K562 (cell line): ENCODE data around the gene OPRM1. TPM values are rescaled to one million over a fixed set of nuclear protein-coding genes. Genes with fewer than 3 reads are reported as not detected.

Experiments used
- ATAC-seq: fragments of 200-7000 bp; cut with Tn5 transposase; 3 replicates; pipeline ENCODE4 v1.9.1; 2020; ENCODE audit warnings: moderate library complexity
- BruUV-seq: library from RNA; stranded (reverse); fragments of 400-500 nt; replicated peaks from 2 replicates; lab custom pipeline; 2021; lab: Mats Ljungman, UMichigan
- CTCF ChIA-PET: fragments of 300-600 bp; formaldehyde crosslinking; extraction: SDS; loops from one replicate; lab custom pipeline; 2021; ENCODE audit warnings: low intra/inter-chr PET ratio; lab: Yijun Ruan, JAX
- POLR2A ChIA-PET: fragments of 300-600, 350-650 bp; sonication (Branson Sonifier 250); formaldehyde crosslinking; extraction: SDS; loops from one replicate; lab custom pipeline; 2021; ENCODE audit warnings: antibody characterized with exemption, inconsistent platforms; lab: Yijun Ruan, JAX
- DNase-seq, 4 experiments: peaks; one replicate each; pipeline versions ENCODE4 v3.0.0 to v3.0.0-alpha.2; 2011 to 2018; ENCODE audit warnings: low spot score in 3 of 4, mixed read lengths in 3 of 4; ENCODE audit errors: extremely low read depth in 1 of 4
- FAIRE-seq: peaks from 2 replicates; lab custom pipeline; 2011; peaks lifted over from hg19 to GRCh38; lab: Jason Lieb, UNC
- H2AFZ ChIP-seq: 2 replicates; pipeline ENCODE4 v1.6.0; 2011; ENCODE audit warnings: low read depth, low read length, control low read depth, inconsistent platforms
- H3K27ac ChIP-seq: fragments of 200-600 bp; 3 replicates; pipeline ENCODE4 v1.8.0; 2011; ENCODE audit warnings: low read depth, mild to moderate bottlenecking, control low read depth, inconsistent platforms, low read length, moderate library complexity, mixed read lengths; ENCODE audit errors: extremely low read depth
- H3K27me3 ChIP-seq, 2 experiments: fragments of 300-600 bp in 1 of 2; 2 replicates in 1 of 2; 3 replicates in 1 of 2; pipeline versions ENCODE4 v1.6.0 to v1.8.0; 2011; ENCODE audit warnings: inconsistent platforms in 2 of 2, low read length in 2 of 2, mild to moderate bottlenecking in 1 of 2, mixed read lengths in 1 of 2, moderate library complexity in 1 of 2; ENCODE audit not compliant: control insufficient read depth in 2 of 2, insufficient read depth in 2 of 2
- H3K36me3 ChIP-seq: fragments of 300-600 bp; 3 replicates; pipeline ENCODE4 v1.8.0; 2011; ENCODE audit warnings: mild to moderate bottlenecking, low read length, inconsistent platforms; ENCODE audit not compliant: control insufficient read depth, insufficient read depth
- H3K4me1 ChIP-seq, 2 experiments: fragments of 200-600 bp in 1 of 2; replicated peaks in 1 of 2; 2 replicates in 1 of 2; 3 replicates in 1 of 2; pipeline versions ENCODE4 v1.5.1 to v1.8.0; 2011; ENCODE audit warnings: inconsistent platforms in 2 of 2, low read length in 2 of 2, mild to moderate bottlenecking in 1 of 2, mixed read lengths in 1 of 2, moderate library complexity in 1 of 2; ENCODE audit not compliant: control insufficient read depth in 2 of 2, insufficient read depth in 2 of 2
- H3K4me2 ChIP-seq: 2 replicates; pipeline ENCODE4 v1.6.1; 2011; ENCODE audit warnings: low read length, control low read depth, inconsistent platforms, mixed read lengths; ENCODE audit not compliant: insufficient read depth
- H3K4me3 ChIP-seq: fragments of 200-600 bp; sonication (generic), shearing (Covaris generic); 2 replicates; pipeline ENCODE4 v1.5.1; 2016; ENCODE audit warnings: control low read depth, inconsistent platforms
- H3K79me2 ChIP-seq: fragments of 200-600 bp; 3 replicates; pipeline ENCODE4 v1.8.0; 2011; ENCODE audit warnings: low read length, inconsistent platforms; ENCODE audit not compliant: control insufficient read depth, insufficient read depth
- H3K9ac ChIP-seq, 2 experiments: 2 replicates each; pipeline versions ENCODE4 v1.6.0 to v1.6.1; 2011; ENCODE audit warnings: low read depth in 2 of 2, low read length in 2 of 2, control low read depth in 1 of 2, inconsistent platforms in 1 of 2, mild to moderate bottlenecking in 1 of 2, mixed read lengths in 1 of 2; ENCODE audit not compliant: insufficient read depth in 1 of 2
- H3K9me1 ChIP-seq: one replicate; pipeline ENCODE4 v1.6.0; 2011; ENCODE audit warnings: inconsistent platforms, mild to moderate bottlenecking, low read length, moderate library complexity; ENCODE audit not compliant: control insufficient read depth, insufficient read depth
- H3K9me3 ChIP-seq: replicated peaks from 2 replicates; pipeline ENCODE4 v1.5.1; 2011; ENCODE audit warnings: low read depth, low read length, inconsistent platforms; ENCODE audit not compliant: control insufficient read depth, insufficient read depth
- H4K20me1 ChIP-seq: replicated peaks from 2 replicates; pipeline ENCODE4 v1.6.1; 2011; ENCODE audit warnings: low read length, inconsistent platforms, mixed read lengths; ENCODE audit not compliant: control insufficient read depth, insufficient read depth
- ARNT ChIP-seq, 2 experiments: fragments of 450-650 bp; IDR thresholded peaks; 2 replicates each; pipeline ENCODE4 v1.6.1; 2016; ENCODE audit warnings: mild to moderate bottlenecking in 1 of 2
- CREB5 ChIP-seq: fragments of 250-450 bp; sonication (Bioruptor Pico); IDR thresholded peaks from 2 replicates; pipeline ENCODE4 v1.5.0; 2020; ENCODE audit warnings: mild to moderate bottlenecking
- CTCF ChIP-seq, 3 experiments: IDR thresholded peaks in 2 of 3; conservative IDR thresholded peaks in 1 of 3; 2 replicates each; pipeline ENCODE4 v1.5.1; 2011 to 2012; ENCODE audit warnings: low read length in 3 of 3, mild to moderate bottlenecking in 3 of 3, control low read depth in 2 of 3, improper control_type of control experiment in 1 of 3, inconsistent platforms in 1 of 3, low read depth in 1 of 3, mixed read lengths in 1 of 3, moderate library complexity in 1 of 3; ENCODE audit not compliant: insufficient read depth in 2 of 3
- CTCFL ChIP-seq: IDR thresholded peaks from 2 replicates; pipeline ENCODE4 v1.6.1; 2011; ENCODE audit warnings: borderline replicate concordance, low read depth, mild to moderate bottlenecking, moderate library complexity, low read length; ENCODE audit not compliant: insufficient read depth, poor library complexity, severe bottlenecking
- GABPB1 ChIP-seq: sonication (generic); formaldehyde crosslinking; IDR thresholded peaks from 2 replicates; pipeline ENCODE4 v1.8.0; 2022; ENCODE audit warnings: mild to moderate bottlenecking, missing genetic modification reagents
- JUNB ChIP-seq: fragments of 450-650 bp; formaldehyde crosslinking; conservative IDR thresholded peaks from 2 replicates; pipeline ENCODE4 v1.4.0; 2020; ENCODE audit warnings: mild to moderate bottlenecking
- SMAD4 ChIP-seq: fragments of 250-450 bp; sonication (Bioruptor Pico); conservative IDR thresholded peaks from 2 replicates; pipeline ENCODE4 v1.8.0; 2021; ENCODE audit warnings: inconsistent platforms, mild to moderate bottlenecking, moderate library complexity
- SP1 ChIP-seq: sonication (generic); formaldehyde crosslinking; IDR thresholded peaks from 2 replicates; pipeline ENCODE4 v1.8.1; 2022; ENCODE audit warnings: mild to moderate bottlenecking, missing genetic modification reagents
- TAF1 ChIP-seq: IDR thresholded peaks from 2 replicates; pipeline ENCODE4 v1.6.1; 2011; ENCODE audit warnings: mild to moderate bottlenecking, low read length, moderate library complexity; ENCODE audit not compliant: insufficient read depth, control insufficient read depth, severe bottlenecking; ENCODE audit errors: extremely low read depth
- ZBTB9 ChIP-seq: fragments of 450-650 bp; formaldehyde crosslinking; IDR thresholded peaks from 2 replicates; pipeline ENCODE4 v1.4.0; 2020; ENCODE audit warnings: mild to moderate bottlenecking, moderate library complexity
- ZNF589 ChIP-seq: fragments of 200-800 bp; sonication (Bioruptor generic); IDR thresholded peaks from 2 replicates; pipeline ENCODE4 v1.6.1; 2016; ENCODE audit warnings: low read depth, missing genetic modification characterization, missing compliant biosample characterization
- ZNF644 ChIP-seq: fragments of 200-800 bp; sonication (Bioruptor generic); IDR thresholded peaks from 2 replicates; pipeline ENCODE4 v1.6.1; 2016; ENCODE audit warnings: low read depth, missing genetic modification characterization, missing compliant biosample characterization
- WGBS: fragments of 100-300 bp; shearing (Covaris generic); methylation state at CpG from one replicate; pipeline ENCODE4 v1.1.6; 2016; ENCODE audit warnings: low coverage, mixed read lengths; ENCODE audit not compliant: insufficient coverage; ENCODE audit errors: missing lambda C conversion rate; 5-methylcytosine and 5-hydroxymethylcytosine counted together
- in situ Hi-C: fragments of 300-500 bp; cut with MboI; formaldehyde crosslinking; loops from 4 replicates; pipeline ENCODE4 v1.15.0; 2018; ENCODE audit warnings: inconsistent platforms, mixed read lengths
- intact Hi-C: fragments of 100-400 bp; cut with micrococcal nuclease; formaldehyde crosslinking; loops from 2 replicates; pipeline ENCODE4 v1.14.2; 2022
- polyA plus RNA-seq, 8 experiments: library from polyadenylated mRNA; depleted of rRNA in 4 of 8; stranded (reverse) in 5 of 8; unstranded in 3 of 8; fragments of >200 nt; fragmentation: Nextera tagmentation in 2 of 8; fragmentation: Illumina TruSeq in 1 of 8; extraction: Ambion mirVana in 2 of 8; extraction: Trizol in 1 of 8; gene quantifications; 2 replicates each; pipeline versions ENCODE4 v1.2.1 to v1.2.3, GENCODE V29; 2011 to 2014; ENCODE audit warnings: inconsistent platforms in 1 of 8, missing spikeins in 1 of 8
- total RNA-seq, 7 experiments: library from RNA; depleted of rRNA in 6 of 7; stranded (reverse); fragments of >200 nt in 6 of 7; fragmentation: Illumina TruSeq in 2 of 7; extraction: Trizol in 2 of 7; gene quantifications; 2 replicates each; pipeline versions ENCODE4 v1.2.1 to v1.2.3, GENCODE V29; 2011 to 2021; ENCODE audit warnings: low replicate concordance in 1 of 7

OPRM1 gene
- total and polyA plus RNA-seq, 9 of the 15 experiments (the other 6 are each of a cell fraction or from before 2014, with no cell fraction given): not detected

GRCh38 chr6:154166140-154166539 is 127.1 kb downstream of the OPRM1 start:
- Histone ChIP-seq H3K27ac (no peak overlapping the region), H3K9me1 (no peaks in the 10 kb centered on the region)
- no peak for TF ChIP-seq ZNF589
- no peak for TF ChIP-seq JUNB
- peak; percentile 27 for TF ChIP-seq CTCFL
- TF ChIP-seq CREB5 (CRISPR knock-in tag): no peak
- peak in 2 of 3 experiments; percentile 36 to 40; a peak in 3 of 6 replicates for TF ChIP-seq CTCF (IDR thresholded peaks at IDR 0.05 in 2 of 3, conservative IDR thresholded peaks at IDR 0.05 in 1 of 3; ENCODE audit: insufficient read depth in 2 of 3, low read depth in 1 of 3, low read length in 3 of 3)
- no peak for TF ChIP-seq SP1
- TF ChIP-seq ARNT (IDR thresholded peaks at IDR 0.05): no peak
- TF ChIP-seq SMAD4 (CRISPR knock-in tag): no peak
- TF ChIP-seq GABPB1 (CRISPR knock-in tag): no peak
- TF ChIP-seq TAF1: no peak
- no peak for TF ChIP-seq ZBTB9 (CRISPR knock-in tag)
- TF ChIP-seq ZNF644: no peak
- TF ChIP-seq, all 486 proteins: peak for 2
- no peaks in the 10 kb centered on the region for H3K36me3 ChIP-seq
- ChIA-PET CTCF (no interaction called here), POLR2A (no interaction called here)
- H3K27me3 ChIP-seq: no peaks in the 10 kb centered on the region
- H4K20me1 ChIP-seq: no peaks in the 10 kb centered on the region; the same call in 1 of the 2 replicates
- no peak for FAIRE-seq
- no peak overlapping the region for H3K4me3 ChIP-seq
- in situ Hi-C loops (loop anchor here (25.0 kb wide), 1 partner anchor 646 kb away; no protein-coding TSS in a partner anchor), intact Hi-C loops (no loop called here)
- no peak overlapping the region for H3K9ac ChIP-seq
- no TSS peak for BruUV-seq
- no peak overlapping the region for H3K4me2 ChIP-seq
- H3K4me1 ChIP-seq: no peaks in the 10 kb centered on the region
- no peak overlapping the region for H2AFZ ChIP-seq
- no peaks in the 10 kb centered on the region for H3K9me3 ChIP-seq
- H3K79me2 ChIP-seq: no peaks in the 10 kb centered on the region
- DNase-seq: peak in 1 of 4 experiments; percentile 20
- ATAC-seq: peak; percentile 84
- under 1% methylated on average over 9 of the region's 9 CpGs for WGBS
